Left renal pelvis (tissue), 4 donors: ENCODE results near the gene ZNF746. TPM values are rescaled to one million over a fixed set of nuclear protein-coding genes. Genes with fewer than 3 reads are reported as not detected.

Source experiments
- DNase-seq, 4 donors: peaks; one replicate each; pipeline ENCODE4 v3.0.0-alpha.2; 2013; ENCODE audit warnings: low read depth in 4 of 4, low spot score in 3 of 4
- polyA plus RNA-seq, 4 donors: library from polyadenylated mRNA; unstranded; fragments of 120-200 nt; gene quantifications; one replicate each; pipeline ENCODE4 v1.2.1, GENCODE V29; 2013; ENCODE audit not compliant: insufficient read length in 4 of 4

ZNF746 gene
- polyA plus RNA-seq, 4 donors = 11.8 to 17.4 (median 14.3) TPM

DNA sequence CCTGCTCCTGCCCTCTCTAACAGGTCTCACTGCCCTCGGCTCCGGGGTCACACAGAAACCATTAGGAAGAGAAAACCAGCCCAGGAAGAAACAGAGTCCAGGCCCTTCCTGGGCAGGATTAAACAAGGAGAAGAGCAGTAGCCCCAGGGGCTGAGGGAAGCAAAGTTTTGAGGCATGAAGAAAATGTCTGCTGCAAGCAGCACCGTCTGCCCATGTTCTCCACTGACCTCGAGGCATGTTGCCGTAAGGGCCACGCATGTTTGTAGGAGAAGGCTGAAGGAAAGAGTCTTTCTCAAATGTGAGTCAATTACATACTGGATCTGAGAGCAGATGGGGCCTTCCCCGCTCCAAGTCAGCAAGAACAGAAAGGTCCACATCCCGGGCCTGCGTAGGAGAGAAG lies 4.2 kb downstream of the ZNF746 start:
- DNase-seq = no peak

DNA sequence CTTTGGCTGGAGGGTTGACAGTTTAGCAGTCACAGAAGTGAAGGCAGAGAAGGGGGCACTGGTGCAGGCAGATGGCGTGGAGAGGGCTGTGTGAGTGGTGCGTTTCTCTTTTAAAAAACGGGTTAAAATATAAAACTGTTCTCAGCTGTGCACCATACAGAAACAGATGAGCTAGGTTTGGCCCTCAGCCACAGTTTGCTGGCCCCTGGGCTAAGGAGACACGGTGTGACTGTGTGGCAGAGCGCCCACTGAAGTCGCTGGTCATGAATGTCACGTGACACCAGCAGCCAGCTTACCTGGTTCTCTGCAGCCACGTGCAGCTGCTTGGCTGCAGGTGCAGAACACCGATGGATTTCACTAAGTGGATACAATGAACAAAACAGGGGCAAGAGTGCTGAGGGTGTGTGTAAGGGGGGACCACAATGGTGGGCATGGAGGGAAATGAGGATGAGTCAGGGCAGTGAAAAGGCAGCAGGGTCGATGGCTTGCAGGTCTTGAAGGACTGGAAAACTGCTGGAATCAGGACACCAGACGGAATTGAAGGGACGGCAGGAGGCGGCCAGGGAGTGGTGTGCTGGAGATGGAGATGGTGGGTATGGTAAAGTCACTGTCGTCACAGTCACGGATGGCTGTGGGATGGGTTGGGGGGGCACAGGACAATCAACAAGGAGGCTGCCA lies 7.4 kb downstream of the ZNF746 start:
- no peak for DNase-seq

DNA sequence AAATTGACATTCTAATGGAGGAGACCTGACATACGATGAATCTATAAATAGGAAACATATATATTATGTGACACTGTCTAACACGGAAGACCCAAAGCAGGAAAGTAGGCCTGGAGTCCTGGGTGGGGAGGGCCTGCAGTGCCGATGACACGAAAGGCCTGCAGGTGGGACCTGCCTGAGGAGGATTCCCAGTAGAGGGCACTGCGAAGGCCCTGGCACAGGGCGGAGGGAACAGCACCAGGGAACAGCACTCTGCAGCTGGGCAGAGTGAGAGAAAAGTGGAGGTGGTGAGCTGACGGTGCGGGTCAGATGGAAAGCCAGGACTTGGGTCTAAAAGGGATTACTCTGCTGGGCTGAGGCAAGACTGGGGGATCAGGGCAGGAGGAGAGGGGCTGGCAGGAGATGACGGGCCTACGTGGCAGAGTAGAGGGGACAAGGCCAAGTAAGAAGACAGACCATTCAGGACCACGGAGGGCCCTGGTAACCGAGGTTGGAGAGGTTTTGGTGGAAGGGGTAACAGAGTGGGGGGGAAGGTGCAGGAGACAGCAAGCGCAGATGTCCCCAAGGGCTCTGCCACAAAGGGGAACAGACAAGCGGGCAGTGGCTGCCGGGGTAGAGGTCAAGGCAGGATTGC lies 8.1 kb downstream of the ZNF746 start:
- DNase-seq = no peak

DNA sequence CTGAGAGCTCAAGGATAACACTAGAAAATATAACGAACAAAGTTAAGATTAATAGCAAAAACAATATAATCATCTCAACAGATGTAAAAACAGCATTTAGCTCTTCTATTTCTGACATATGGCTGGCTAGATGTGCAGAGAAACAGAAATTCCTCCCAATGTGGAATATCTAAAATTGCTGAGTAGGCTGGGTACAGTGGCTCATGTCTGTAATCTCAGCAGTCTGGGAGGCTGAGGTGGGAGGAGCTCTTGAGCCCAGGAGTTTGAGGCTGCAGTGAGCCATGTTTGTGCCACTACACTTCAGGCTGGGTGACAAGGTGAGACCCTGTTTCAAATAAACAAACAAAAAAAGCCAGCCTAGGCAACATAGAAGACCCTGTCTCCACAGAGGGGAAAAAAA lies 18.0 kb downstream of the ZNF746 start:
- no peak for DNase-seq

DNA sequence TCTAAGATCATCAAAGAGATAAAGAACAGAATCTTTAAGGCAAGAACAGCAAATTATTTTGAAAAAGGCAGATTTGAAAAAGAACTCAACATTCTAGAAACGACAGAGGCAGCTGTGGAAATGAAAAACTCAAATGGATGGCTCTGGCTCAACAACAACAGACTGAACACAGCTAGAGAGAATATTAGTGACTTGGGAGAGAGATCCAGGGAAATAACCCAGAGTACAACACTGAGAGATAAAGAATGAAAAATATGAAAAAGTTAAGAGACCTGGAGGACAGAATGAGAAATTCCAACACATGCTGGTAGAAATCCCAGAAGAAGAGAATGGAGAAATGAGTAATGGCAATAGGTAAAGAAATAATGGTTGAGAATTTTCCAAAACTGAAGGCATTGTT lies 18.9 kb downstream of the ZNF746 start:
- DNase-seq = no peak

DNA sequence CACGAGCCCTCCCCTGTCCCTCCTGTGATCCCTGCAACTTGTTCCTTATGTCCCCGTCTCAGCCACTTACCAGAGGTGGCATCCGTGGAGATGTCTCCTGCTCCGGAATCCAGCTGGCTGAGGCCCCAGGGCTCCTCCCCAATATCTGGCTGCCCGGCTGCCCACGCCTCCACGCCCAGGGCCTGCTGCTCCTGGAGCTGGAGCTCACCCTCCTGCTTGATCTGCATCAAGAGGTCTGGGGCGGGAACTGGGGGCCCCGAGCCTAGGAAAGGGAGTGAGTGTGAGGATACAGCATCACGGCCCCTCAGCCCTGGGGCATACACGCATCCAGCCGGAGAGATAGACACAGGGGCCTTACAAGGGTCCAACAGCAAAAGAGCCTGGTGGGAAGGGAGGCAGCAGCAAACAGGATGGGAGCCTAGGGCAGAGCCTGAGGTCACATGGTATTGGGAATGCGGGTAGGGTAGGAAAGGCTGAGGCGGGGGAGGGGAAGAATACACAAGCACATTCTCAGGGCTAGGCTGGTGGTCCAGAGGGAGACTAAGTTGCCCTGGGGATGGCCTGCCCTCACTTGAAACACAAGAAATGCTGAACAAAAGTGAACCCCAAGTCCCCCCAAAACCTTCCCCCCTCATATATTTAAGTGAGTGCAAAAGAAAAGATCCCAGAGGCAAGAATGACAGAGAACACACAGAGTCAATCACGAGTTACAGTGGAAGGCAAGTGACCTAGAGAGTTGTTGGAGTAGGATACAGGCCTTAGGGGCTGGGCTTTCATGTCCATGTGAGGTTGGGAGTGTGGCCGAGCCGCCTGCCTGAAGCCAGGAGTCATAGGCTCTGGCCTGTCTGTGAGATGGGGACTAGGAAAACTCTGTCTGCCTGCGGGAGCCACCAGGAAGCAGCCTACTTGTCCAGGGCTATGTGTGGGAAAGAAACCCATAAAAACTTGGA lies 19.8 kb downstream of the ZNF746 start:
- DNase-seq = no peak

DNA sequence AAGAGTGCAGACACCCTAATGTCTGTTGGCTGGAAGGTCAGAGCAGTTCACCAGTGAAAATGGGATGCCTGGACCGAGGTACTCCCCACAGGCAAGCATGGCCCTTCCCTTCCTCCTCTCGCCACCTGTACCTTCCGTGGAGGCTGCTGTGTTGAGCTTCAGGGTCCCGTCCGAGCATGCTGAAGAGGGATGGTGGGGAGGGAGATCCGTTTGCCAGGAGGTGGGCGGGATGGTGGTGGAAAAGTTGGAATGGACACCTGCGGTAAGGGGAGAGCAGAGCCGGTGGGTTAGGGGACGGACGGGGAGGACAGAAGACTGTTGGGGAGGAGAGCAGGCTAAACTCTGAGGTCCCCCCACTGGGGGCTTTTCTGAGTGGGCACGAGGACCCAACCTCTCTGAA lies 20.8 kb downstream of the ZNF746 start:
- no peak for DNase-seq

DNA sequence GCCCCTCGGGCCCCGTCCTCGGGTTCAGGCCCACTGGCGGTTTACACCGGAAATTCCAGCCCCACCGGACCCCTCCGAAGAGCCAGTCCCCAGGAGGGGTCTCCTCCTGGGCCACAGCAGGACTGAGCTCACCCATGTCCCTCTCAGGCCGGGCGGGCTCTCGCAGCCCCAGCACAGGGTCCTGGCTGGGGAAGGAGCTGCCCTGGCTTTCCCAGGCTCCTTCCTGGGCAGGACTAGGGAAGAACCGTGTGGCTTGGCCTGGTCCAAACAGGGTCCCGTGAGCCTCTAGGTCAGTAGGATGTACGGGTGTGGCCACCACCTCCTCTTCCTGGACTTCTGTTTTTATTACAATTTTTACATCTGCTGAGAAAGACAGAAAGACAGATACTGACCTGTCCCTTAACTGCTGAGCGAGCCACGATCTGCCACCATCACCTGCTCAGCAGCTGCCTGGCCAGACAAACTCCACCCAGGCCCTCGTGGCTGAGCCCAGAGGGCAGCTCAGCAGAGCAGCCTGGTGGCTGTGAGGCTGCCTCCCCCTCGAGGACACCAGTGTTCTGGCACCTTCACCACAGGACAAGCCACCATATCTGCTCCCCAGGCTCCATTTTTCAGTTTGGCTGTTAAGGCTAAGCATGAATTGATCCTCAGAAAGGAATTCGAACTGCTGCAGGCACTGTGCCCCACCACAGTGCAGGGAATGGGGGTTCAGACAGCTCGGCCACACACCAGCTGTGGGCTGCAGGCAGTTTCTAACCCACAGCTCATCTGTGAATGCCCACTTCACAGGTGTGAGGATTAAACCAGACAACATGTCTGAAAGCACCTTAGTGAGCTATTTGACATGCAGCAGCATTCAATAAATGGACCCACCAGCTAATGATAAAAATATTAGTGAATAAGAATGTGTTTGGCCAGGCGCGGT lies 22.2 kb downstream of the ZNF746 start:
- DNase-seq = no peak

DNA sequence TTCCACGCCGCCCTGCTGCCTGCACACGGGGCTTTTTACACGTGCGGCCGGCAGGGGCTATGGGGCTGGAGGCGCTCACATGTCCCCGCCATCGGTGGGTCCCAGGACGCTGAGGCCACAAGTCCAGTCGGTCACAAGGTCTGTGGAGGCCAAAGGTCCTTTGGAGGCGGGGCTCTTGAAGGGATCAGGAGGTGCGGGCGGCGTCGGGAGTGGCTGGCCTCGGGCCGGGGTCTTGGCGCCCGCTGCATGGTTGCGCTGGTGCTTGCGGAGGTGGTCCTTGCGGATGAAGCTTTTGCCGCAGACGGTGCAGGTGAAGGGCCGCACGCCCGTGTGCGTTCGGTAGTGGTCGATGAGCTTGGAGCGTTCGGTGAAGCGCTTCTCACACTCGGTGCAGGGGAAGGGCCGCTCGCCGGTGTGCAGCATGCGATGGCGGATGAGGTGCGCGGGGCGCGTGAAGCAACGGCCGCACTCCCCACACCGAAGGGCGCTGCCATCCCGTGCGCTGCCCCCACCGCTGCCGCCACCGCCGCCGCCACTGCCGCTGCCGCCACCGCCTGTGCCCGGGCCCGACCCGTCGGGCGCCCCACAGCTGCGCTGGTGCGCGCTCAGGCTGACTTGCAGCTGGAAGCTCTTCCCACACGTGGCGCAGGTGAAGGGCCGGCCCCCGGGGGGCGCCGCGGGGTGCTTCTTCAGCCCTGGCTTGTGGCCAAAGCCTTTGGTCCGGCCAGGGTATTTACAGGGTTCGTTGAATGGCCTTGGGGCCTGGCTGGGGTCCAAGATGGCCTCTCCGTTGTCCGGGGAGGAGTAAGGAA lies 23.1 kb downstream of the ZNF746 start:
- DNase-seq = no peak

DNA sequence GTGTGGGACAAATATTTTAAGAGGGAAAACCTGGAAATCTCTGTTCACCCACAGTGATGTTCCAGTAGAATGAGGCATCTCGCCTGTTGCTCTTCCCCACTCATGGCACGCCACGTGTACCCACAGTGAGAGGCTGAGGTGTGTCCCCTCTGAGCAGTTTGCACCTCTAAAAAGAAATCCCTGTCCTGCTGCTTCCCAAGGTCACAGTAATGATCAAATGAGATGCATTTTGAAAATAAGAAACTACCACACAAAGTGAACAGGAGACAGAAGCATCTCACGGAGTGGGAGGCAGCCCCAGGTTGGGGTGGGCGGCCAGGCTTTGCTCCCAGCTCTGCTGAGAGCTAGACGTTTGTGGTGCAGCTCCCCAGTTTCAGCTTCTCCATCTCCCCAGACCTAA lies 24.4 kb downstream of the ZNF746 start:
- DNase-seq = no peak

DNA sequence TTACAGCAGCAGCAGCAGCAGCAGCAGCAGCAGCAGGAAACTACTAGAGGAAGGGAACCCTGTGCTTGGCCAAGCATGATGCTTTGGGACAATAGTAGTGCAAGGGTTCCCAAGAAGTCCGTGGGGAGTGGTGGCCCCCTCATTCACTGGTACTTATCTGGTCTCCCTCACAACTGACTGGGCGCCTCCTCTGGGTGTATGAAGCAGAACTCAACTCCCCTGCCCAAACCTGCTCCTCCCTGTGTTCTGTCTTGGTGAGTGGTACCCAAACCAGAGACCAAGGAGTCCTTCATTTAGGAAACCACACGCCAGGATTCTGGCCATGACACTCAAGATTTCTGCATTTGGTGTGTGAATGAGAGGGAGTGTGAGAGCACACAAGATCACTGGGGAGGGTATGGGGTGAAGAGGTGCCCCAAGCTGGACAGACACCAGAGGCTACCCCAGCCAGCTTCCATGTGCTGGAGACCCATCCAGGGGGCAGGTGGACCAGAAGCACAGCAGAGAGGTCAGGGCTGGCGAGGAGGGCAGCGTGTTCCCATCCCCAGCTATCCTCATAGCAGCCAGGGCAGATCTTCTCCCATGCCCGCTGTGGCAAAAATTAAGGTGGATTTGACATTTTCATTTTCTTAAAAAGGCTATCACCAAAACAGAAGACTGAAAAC lies 26.2 kb downstream of the ZNF746 start:
- DNase-seq = no peak

DNA sequence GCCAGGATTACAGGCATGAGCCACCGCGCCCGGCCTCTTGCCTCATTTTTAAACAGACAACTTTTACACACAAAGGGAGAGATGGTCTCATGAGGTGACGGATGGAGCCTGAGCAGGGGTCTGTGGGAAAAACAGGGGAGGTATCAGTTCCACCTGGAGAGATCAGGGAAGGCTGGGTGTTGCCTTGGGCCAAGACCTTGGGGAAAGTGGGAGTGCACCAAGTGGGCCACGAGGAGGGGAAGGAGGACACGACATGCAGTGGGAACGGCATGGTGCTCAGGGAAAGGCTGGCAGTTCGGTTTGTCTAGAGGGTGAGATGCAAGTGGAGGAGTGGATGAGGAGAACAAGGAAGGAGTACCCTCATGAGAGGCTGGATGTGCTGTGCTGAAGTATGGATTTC lies 27.8 kb downstream of the ZNF746 start:
- DNase-seq = no peak

DNA sequence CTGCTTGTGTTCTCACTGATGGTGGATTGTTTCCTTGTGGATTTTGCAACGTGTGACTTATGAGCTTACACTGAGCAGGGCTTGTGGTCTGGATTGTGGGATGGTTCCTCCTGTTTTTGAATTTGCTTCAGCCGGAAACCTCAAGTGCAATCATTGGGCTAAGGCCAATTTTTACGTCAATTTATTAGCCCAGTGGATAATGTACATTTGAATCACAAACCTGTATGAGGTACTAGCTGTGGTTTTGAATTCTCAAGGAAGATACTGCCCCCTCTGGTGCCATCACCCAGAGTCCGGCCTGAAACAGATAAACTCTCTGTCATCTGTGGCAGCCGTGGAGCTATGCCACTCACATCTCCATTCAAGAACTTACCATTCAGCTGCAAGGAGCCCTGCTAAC lies 29.4 kb downstream of the ZNF746 start:
- no peak for DNase-seq

DNA sequence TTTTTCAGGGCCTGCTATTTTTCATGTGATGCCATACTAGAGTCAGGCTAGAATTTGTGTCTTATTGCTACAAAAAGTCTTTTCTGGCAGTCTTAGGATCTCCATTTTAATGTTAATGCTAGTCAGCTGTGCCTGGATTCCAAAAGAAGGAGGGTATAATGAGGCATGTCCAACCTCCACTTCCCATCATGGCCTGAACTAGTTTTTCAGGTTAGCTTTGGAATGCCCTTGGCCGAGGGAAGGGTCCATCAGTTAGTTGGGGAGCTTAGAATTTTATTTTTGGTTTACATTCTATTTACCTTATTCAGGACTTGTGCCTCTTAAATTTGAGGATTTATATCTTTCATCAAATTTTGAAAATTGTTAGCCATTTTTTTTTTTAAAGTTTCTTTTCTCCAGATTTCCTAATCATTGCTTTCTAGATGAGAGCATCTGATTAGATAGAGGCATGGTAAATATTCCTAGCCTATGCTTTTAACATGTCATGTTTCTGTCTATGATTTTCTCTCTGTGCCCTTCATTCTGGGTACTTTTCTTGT lies 30.2 kb downstream of the ZNF746 start:
- DNase-seq = no peak

DNA sequence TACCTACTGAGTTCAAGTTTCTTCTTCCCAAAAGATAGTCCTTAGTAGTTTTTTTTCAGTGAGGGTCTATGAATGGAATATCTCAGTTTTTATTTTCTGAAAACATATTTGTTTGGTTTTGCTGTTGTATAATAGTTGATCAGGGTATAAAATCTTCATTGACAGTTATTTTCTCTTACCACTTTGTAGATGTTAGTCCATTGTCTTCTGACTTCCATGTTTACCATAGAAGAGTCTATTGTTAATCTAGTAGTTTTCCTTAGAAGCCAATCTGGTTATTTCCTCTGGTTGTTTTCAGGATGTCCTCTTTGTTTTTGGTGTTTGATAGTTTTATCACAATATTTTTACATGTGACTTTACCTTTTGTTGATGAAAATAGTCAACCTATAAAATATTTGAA lies 31.2 kb downstream of the ZNF746 start:
- no peak for DNase-seq

DNA sequence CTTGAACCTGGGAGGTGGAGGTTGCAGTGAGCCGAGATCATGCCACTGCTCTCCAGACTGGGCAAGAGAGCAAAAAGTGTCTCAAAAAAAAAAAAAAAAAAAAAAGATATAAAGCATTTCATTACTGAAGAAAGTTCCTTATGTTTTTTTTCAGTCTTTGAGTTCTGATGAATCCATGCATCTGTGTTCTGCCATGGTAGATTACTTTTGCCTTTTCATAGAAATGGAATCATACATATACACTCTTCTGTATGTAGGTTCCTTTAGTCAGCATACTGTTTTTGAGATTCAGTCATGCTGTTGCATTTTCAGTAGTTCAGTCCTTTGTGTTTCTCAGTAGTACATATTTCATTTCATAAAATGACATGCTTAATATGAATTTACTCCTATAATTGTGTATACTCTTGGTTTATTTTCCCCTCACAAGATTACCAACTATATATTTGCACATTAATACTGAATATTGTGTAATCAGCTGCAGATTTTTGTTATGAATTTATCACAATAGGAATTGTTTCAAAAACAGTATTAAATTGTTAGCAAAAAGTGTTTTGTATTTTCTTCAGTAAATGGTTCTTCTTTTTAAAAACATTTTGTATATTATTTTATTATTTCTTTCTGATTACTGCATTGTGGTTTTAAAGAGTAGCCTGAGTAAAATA lies 34.0 kb downstream of the ZNF746 start:
- DNase-seq = no peak

DNA sequence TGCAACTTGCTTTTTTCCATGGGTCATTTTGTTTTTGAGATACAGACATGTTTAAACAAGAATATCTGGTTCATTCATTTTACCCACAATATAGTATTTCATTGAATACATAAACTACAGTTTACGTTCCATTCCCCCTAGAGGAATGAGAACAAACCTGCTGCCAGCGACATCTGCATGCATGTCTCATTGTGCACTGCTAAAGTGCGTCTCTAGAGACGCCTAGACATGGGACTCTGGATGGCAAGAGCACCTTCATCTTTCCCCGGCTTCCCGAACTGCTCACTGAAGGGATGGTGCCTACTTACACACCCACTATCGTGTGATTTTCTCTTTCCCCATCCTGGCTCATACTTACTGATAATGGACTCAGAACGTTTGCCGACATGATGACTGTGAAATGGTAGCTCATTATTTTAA lies 35.5 kb downstream of the ZNF746 start:
- DNase-seq = no peak
